Smooth muscle cell (in vitro differentiated cells): ENCODE measurements around the gene PLBD2. TPM values are rescaled to one million over a fixed set of nuclear protein-coding genes. Genes with fewer than 3 reads are reported as not detected.

Experiments used
- DNase-seq: peaks from one replicate; lab custom pipeline; 2025; ENCODE audit not compliant: unreplicated experiment; lab: John Stamatoyannopoulos, UW
- H2AFZ ChIP-seq: fragments of 200-600 bp; sonication (generic); 2 replicates; pipeline ENCODE4 v1.6.0; 2016; ENCODE audit warnings: antibody characterized with exemption, low read depth, mild to moderate bottlenecking
- H3F3A ChIP-seq: fragments of 200-600 bp; sonication (generic); 2 replicates; pipeline ENCODE4 v1.6.0; 2017; ENCODE audit warnings: antibody characterized with exemption, low read depth
- H3K27ac ChIP-seq: fragments of 200-600 bp; sonication (generic); 2 replicates; pipeline ENCODE4 v1.5.1; 2016; ENCODE audit warnings: low read depth, mild to moderate bottlenecking
- H3K27me3 ChIP-seq: fragments of 200-600 bp; sonication (generic); 2 replicates; pipeline ENCODE4 v1.6.1; 2016; ENCODE audit warnings: low read depth, mild to moderate bottlenecking
- H3K36me3 ChIP-seq: fragments of 200-600 bp; sonication (generic); 2 replicates; pipeline ENCODE4 v1.5.1; 2016; ENCODE audit warnings: low read depth
- H3K4me1 ChIP-seq: fragments of 200-600 bp; sonication (generic); 2 replicates; pipeline ENCODE4 v1.5.1; 2016; ENCODE audit warnings: low read depth
- H3K4me2 ChIP-seq: fragments of 200-600 bp; sonication (generic); 2 replicates; pipeline ENCODE4 v1.6.0; 2016; ENCODE audit warnings: mild to moderate bottlenecking
- H3K4me3 ChIP-seq: fragments of 200-600 bp; sonication (generic); 2 replicates; pipeline ENCODE4 v1.5.1; 2016; ENCODE audit warnings: mild to moderate bottlenecking
- H3K79me2 ChIP-seq: fragments of 200-600 bp; sonication (generic); 2 replicates; pipeline ENCODE4 v1.6.0; 2016; ENCODE audit warnings: low read depth, mild to moderate bottlenecking
- H3K9ac ChIP-seq: fragments of 200-600 bp; sonication (generic); 2 replicates; pipeline ENCODE4 v1.6.0; 2016; ENCODE audit warnings: low read depth
- H3K9me3 ChIP-seq: fragments of 200-600 bp; sonication (generic); replicated peaks from 2 replicates; pipeline ENCODE4 v1.5.1; 2016; ENCODE audit warnings: low read depth
- H4K20me1 ChIP-seq: fragments of 200-600 bp; sonication (generic); 2 replicates; pipeline ENCODE4 v1.6.0; 2016; ENCODE audit warnings: low read depth
- WGBS: methylation state at CpG from one replicate; pipeline ENCODE4 v1.1.7; 2016; ENCODE audit warnings: low lambda C conversion rate; 5-methylcytosine and 5-hydroxymethylcytosine counted together
- polyA plus RNA-seq: library from polyadenylated mRNA; unstranded; fragments of >200 nt; fragmentation: Nextera tagmentation; extraction: Ambion mirVana; gene quantifications from 2 replicates; pipeline ENCODE4 v1.2.1, GENCODE V29; 2016
- total RNA-seq: library from RNA; depleted of rRNA; stranded (reverse); fragments of >200 nt; gene quantifications from 2 replicates; pipeline ENCODE4 v1.2.3, GENCODE V29; 2014
- TF ChIP-seq, protein P1 (sequence below): fragments of 200-600 bp; sonication (generic); IDR thresholded peaks from 2 replicates; pipeline ENCODE4 v1.5.1; 2017; ENCODE audit warnings: borderline replicate concordance, mild to moderate bottlenecking, antibody characterized with exemption; ENCODE audit not compliant: insufficient read depth, poor library complexity, severe bottlenecking

Gene PLBD2
- total and polyA plus RNA-seq, 2 experiments from 2014 or later = 19.6 to 32.9 TPM

DNA sequence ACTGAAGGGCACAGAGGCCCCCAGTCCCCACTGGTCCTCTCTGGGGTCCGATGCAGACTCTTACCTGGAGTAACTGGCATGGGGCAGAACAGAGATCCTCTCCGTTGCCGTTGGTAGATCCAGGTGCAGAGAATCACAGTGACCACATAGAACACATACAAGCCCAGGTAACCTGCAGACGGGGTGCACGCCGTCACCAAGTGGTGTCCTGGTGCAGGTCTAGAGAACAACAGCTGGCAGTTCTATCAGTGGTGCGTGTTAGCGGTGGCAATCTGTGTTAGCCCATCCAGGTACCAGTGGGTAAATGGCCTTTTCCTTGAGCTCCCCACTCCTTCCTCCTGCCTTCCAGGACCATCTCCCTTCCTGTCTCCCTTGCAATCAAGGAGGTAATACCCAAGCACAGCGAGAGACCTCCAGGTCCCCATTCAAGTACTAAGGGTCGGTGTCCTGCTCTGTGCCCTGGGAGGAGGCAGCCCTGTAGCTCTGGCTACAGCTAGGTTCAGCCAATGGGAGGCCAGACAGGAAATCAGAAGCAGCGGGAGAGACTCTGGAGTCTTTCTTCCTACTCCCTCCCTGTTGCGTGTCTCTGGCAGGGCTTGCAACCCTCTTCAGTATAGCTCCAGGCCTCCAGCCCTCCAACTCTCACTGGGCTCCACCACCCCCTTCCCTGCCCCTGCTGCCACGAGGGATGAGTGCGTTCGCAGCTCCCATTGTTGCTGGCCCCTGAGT lies 39.3 kb upstream of the PLBD2 start:
- no peak overlapping the region for H3K4me2 ChIP-seq
- 91% methylated on average over 15 of the region's 15 CpGs for WGBS
- H3K4me1 ChIP-seq = no peaks in the 10 kb centered on the region
- H3K36me3 ChIP-seq = no peaks in the 10 kb centered on the region
- H3K4me3 ChIP-seq = no peak overlapping the region
- no peak for DNase-seq
- H3K27me3 ChIP-seq = no peaks in the 10 kb centered on the region
- H2AFZ ChIP-seq = no peak overlapping the region
- no peak overlapping the region for H3K27ac ChIP-seq
- no peak overlapping the region for H3K9ac ChIP-seq
- TF ChIP-seq, protein P1, sequence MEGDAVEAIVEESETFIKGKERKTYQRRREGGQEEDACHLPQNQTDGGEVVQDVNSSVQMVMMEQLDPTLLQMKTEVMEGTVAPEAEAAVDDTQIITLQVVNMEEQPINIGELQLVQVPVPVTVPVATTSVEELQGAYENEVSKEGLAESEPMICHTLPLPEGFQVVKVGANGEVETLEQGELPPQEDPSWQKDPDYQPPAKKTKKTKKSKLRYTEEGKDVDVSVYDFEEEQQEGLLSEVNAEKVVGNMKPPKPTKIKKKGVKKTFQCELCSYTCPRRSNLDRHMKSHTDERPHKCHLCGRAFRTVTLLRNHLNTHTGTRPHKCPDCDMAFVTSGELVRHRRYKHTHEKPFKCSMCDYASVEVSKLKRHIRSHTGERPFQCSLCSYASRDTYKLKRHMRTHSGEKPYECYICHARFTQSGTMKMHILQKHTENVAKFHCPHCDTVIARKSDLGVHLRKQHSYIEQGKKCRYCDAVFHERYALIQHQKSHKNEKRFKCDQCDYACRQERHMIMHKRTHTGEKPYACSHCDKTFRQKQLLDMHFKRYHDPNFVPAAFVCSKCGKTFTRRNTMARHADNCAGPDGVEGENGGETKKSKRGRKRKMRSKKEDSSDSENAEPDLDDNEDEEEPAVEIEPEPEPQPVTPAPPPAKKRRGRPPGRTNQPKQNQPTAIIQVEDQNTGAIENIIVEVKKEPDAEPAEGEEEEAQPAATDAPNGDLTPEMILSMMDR = no peak
- no peaks in the 10 kb centered on the region for H3K9me3 ChIP-seq
- H3F3A ChIP-seq = no peaks in the 10 kb centered on the region
- H4K20me1 ChIP-seq = no peaks in the 10 kb centered on the region
- no peaks in the 10 kb centered on the region for H3K79me2 ChIP-seq

- no peaks in the 10 kb centered on the region for H3K27me3 ChIP-seq
- H3K4me2 ChIP-seq = no peak overlapping the region
- no peak overlapping the region for H3K4me3 ChIP-seq
- no peaks in the 10 kb centered on the region for H3K4me1 ChIP-seq
- no peaks in the 10 kb centered on the region for H3F3A ChIP-seq
- no peak overlapping the region for H3K9ac ChIP-seq
- 96% methylated on average over 12 of the region's 12 CpGs for WGBS
- H3K36me3 ChIP-seq = no peaks in the 10 kb centered on the region
- TF ChIP-seq, protein P1 = no peak
- no peak for DNase-seq
- no peaks in the 10 kb centered on the region for H4K20me1 ChIP-seq
- no peaks in the 10 kb centered on the region for H3K79me2 ChIP-seq
- H2AFZ ChIP-seq = no peak overlapping the region
- H3K27ac ChIP-seq = no peak overlapping the region
- no peaks in the 10 kb centered on the region for H3K9me3 ChIP-seq
Observed at GRCh38 chr12:113320401-113320800, 38.0 kb upstream of the PLBD2 start.

- Histone ChIP-seq H3K36me3 (no peaks in the 10 kb centered on the region), H3K4me1 (no peaks in the 10 kb centered on the region), H3K9ac (no peak overlapping the region), H3K4me2 (no peak overlapping the region), H3K27ac (peak overlapping the region; percentile 32), H3F3A (no peaks in the 10 kb centered on the region), H3K27me3 (no peaks in the 10 kb centered on the region), H3K4me3 (no peak overlapping the region), H2AFZ (no peak overlapping the region), H3K9me3 (no peaks in the 10 kb centered on the region), H3K79me2 (no peaks in the 10 kb centered on the region), H4K20me1 (no peaks in the 10 kb centered on the region)
- TF ChIP-seq, protein P1 = no peak
- DNase-seq = no peak
- WGBS = 88% methylated on average over 2 of the region's 2 CpGs
Observed at GRCh38 chr12:113322343-113322742, 36.0 kb upstream of the PLBD2 start.

DNA sequence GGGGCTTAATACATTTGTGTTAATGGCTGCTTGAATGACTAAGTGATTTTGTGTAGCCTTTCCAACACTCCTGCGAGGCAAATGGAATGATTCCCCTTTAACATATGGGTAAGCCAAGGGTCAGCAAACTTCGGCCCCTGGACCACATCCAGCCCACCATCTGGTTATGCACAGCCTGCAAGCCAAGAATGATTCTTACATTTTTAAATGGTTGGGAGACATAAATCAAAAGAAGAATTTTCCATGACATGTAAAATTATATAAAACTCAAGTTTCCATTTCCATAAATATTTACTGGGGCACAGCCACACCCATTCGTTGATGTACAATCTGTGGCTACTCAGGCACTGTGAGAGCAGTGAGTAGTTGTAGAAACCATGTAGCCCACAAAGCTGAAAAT lies 32.5 kb upstream of the PLBD2 start:
- H3K27ac ChIP-seq = no peak overlapping the region
- H3K79me2 ChIP-seq = no peaks in the 10 kb centered on the region
- no peak overlapping the region for H3K9ac ChIP-seq
- no peaks in the 10 kb centered on the region for H3K4me1 ChIP-seq
- DNase-seq = no peak
- TF ChIP-seq, protein P1 = no peak
- no peak overlapping the region for H3K4me2 ChIP-seq
- no peaks in the 10 kb centered on the region for H3K36me3 ChIP-seq
- no peak overlapping the region for H3K4me3 ChIP-seq
- no peak overlapping the region for H2AFZ ChIP-seq
- no peaks in the 10 kb centered on the region for H3F3A ChIP-seq
- no peaks in the 10 kb centered on the region for H3K9me3 ChIP-seq
- no peaks in the 10 kb centered on the region for H4K20me1 ChIP-seq
- H3K27me3 ChIP-seq = no peaks in the 10 kb centered on the region
- 96% methylated on average over 3 of the region's 3 CpGs for WGBS
